HCT116 (cell line): ENCODE data around the gene DENND6A.

Source experiments
- EGR1 ChIP-seq: IDR thresholded peaks from 2 replicates; pipeline ENCODE4 v1.6.1; 2012; ENCODE audit warnings: low read depth
- EZH2 ChIP-seq: fragments of 200-600 bp; sonication (generic); IDR thresholded peaks from 2 replicates; pipeline ENCODE4 v1.6.1; 2017; ENCODE audit warnings: antibody characterized with exemption, mixed run types
- EZH2phosphoT487 ChIP-seq: fragments of 200-600 bp; IDR thresholded peaks from 2 replicates; pipeline ENCODE4 v1.6.1; 2018; ENCODE audit warnings: antibody characterized with exemption, borderline replicate concordance
- JUND ChIP-seq: IDR thresholded peaks from 2 replicates; pipeline ENCODE4 v1.6.1; 2012
- POLR2A ChIP-seq: IDR thresholded peaks from 2 replicates; pipeline ENCODE4 v1.7.0; 2011; ENCODE audit warnings: borderline replicate concordance; ENCODE audit not compliant: insufficient read depth, insufficient read length; ENCODE audit errors: extremely low read depth
- RAD21 ChIP-seq: IDR thresholded peaks from 2 replicates; pipeline ENCODE4 v1.6.1; 2012; ENCODE audit warnings: low read depth, mild to moderate bottlenecking
- TCF7L2 ChIP-seq: IDR thresholded peaks from 2 replicates; pipeline ENCODE4 v1.7.0; 2011; ENCODE audit warnings: borderline replicate concordance, inconsistent platforms; ENCODE audit not compliant: insufficient read depth, insufficient read length; ENCODE audit errors: extremely low read depth
- ZNF274 ChIP-seq: fragments of 200-500 bp; sonication (Bioruptor generic); IDR thresholded peaks from 2 replicates; pipeline ENCODE4 v1.6.1; 2014; ENCODE audit warnings: mild to moderate bottlenecking, low read depth, low read length, inconsistent platforms
- TF ChIP-seq, protein P1 (sequence below), 3 experiments: fragments of 200-600 bp in 1 of 3; sonication (generic) in 1 of 3; IDR thresholded peaks in 2 of 3; conservative IDR thresholded peaks in 1 of 3; 2 replicates each; pipeline ENCODE4 v1.5.1; 2012 to 2017; ENCODE audit warnings: low read depth in 2 of 3, low read length in 2 of 3, antibody characterized with exemption in 1 of 3, borderline replicate concordance in 1 of 3, control low read depth in 1 of 3, mild to moderate bottlenecking in 1 of 3, mixed read lengths in 1 of 3, mixed run types in 1 of 3, moderate library complexity in 1 of 3; ENCODE audit not compliant: insufficient read depth in 1 of 3
- TF ChIP-seq, protein P2 (sequence below): IDR thresholded peaks from 2 replicates; pipeline ENCODE4 v1.6.1; 2012
- TF ChIP-seq, protein P3 (sequence below): IDR thresholded peaks from 2 replicates; pipeline ENCODE4 v1.6.1; 2012; ENCODE audit warnings: low read depth

DNA sequence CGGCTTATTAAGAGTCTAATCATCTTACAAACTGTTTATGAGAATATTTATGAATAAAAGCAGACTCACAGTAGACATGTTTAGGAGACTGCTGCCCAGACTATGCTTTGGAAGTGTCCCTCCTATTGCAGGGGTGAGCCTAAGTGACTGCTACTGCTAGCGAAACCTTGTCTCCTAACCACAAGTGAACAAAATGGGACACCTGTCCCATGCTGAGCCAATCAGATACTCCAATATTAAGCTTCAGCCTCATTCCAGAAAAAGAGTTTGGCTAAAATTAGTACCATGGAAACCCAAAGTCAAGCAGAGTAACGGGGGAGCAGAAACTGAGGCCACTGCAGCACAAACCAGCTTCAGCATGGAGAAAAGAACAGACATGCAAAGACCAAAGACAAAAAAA is 4.6 kb downstream of the DENND6A start:
- no peak for TF ChIP-seq EZH2
- no peak for TF ChIP-seq EGR1
- no peak for TF ChIP-seq JUND
- TF ChIP-seq, protein P1, sequence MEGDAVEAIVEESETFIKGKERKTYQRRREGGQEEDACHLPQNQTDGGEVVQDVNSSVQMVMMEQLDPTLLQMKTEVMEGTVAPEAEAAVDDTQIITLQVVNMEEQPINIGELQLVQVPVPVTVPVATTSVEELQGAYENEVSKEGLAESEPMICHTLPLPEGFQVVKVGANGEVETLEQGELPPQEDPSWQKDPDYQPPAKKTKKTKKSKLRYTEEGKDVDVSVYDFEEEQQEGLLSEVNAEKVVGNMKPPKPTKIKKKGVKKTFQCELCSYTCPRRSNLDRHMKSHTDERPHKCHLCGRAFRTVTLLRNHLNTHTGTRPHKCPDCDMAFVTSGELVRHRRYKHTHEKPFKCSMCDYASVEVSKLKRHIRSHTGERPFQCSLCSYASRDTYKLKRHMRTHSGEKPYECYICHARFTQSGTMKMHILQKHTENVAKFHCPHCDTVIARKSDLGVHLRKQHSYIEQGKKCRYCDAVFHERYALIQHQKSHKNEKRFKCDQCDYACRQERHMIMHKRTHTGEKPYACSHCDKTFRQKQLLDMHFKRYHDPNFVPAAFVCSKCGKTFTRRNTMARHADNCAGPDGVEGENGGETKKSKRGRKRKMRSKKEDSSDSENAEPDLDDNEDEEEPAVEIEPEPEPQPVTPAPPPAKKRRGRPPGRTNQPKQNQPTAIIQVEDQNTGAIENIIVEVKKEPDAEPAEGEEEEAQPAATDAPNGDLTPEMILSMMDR (IDR thresholded peaks at IDR 0.05 in 2 of 3, conservative IDR thresholded peaks at IDR 0.05 in 1 of 3; ENCODE audit: borderline replicate concordance in 1 of 3, insufficient read depth in 1 of 3, low read depth in 2 of 3, low read length in 2 of 3): no peak
- TF ChIP-seq POLR2A: no peak
- TF ChIP-seq RAD21: no peak
- TF ChIP-seq, protein P2, sequence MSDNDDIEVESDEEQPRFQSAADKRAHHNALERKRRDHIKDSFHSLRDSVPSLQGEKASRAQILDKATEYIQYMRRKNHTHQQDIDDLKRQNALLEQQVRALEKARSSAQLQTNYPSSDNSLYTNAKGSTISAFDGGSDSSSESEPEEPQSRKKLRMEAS: no peak
- no peak for TF ChIP-seq ZNF274
- no peak for TF ChIP-seq EZH2phosphoT487
- TF ChIP-seq TCF7L2: no peak
- TF ChIP-seq, protein P3, sequence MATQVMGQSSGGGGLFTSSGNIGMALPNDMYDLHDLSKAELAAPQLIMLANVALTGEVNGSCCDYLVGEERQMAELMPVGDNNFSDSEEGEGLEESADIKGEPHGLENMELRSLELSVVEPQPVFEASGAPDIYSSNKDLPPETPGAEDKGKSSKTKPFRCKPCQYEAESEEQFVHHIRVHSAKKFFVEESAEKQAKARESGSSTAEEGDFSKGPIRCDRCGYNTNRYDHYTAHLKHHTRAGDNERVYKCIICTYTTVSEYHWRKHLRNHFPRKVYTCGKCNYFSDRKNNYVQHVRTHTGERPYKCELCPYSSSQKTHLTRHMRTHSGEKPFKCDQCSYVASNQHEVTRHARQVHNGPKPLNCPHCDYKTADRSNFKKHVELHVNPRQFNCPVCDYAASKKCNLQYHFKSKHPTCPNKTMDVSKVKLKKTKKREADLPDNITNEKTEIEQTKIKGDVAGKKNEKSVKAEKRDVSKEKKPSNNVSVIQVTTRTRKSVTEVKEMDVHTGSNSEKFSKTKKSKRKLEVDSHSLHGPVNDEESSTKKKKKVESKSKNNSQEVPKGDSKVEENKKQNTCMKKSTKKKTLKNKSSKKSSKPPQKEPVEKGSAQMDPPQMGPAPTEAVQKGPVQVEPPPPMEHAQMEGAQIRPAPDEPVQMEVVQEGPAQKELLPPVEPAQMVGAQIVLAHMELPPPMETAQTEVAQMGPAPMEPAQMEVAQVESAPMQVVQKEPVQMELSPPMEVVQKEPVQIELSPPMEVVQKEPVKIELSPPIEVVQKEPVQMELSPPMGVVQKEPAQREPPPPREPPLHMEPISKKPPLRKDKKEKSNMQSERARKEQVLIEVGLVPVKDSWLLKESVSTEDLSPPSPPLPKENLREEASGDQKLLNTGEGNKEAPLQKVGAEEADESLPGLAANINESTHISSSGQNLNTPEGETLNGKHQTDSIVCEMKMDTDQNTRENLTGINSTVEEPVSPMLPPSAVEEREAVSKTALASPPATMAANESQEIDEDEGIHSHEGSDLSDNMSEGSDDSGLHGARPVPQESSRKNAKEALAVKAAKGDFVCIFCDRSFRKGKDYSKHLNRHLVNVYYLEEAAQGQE: no peak
